Upper lobe of left lung (tissue), 4 donors: Measurements from ENCODE around the gene RCOR2.

Experiments used
- CTCF ChIP-seq, 6 experiments: fragments of 450-650 bp in 4 of 6; fragments of 200-600 bp in 2 of 6; sonication (generic) in 2 of 6; IDR thresholded peaks; one replicate each; pipeline ENCODE4 v1.5.1; 2016 to 2019; ENCODE audit warnings: antibody characterized with exemption in 6 of 6
- EP300 ChIP-seq, 4 donors: sonication (generic); formaldehyde crosslinking; IDR thresholded peaks; one replicate each; pipeline ENCODE4 v1.5.1; 2017; ENCODE audit warnings: antibody characterized with exemption in 4 of 4, control low read depth in 2 of 4
- POLR2A ChIP-seq, 4 donors: fragments of 450-650 bp; IDR thresholded peaks; one replicate each; pipeline ENCODE4 v1.5.1; 2016 to 2017; ENCODE audit warnings: antibody characterized with exemption in 4 of 4, mild to moderate bottlenecking in 2 of 4

- TF ChIP-seq CTCF (IDR thresholded peaks at IDR 0.05), result no peak
- TF ChIP-seq POLR2A (IDR thresholded peaks at IDR 0.05), result no peak
- TF ChIP-seq EP300 (IDR thresholded peaks at IDR 0.05), result no peak
These were observed 5.8 kb upstream of the RCOR2 start for GRCh38 chr11:63922673-63923192.
